GM21528 (cell line): ENCODE measurements around the gene ICAM5.

Experiments
- ATAC-seq: cut with Tn5 transposase; IDR thresholded peaks from one replicate; pipeline ENCODE4 v1.9.1; 2021; ENCODE audit warnings: mild to moderate bottlenecking, moderate library complexity; ENCODE audit not compliant: unreplicated experiment, low FRiP score

ICAM5 gene

GRCh38 chr19:10338940-10339339 is 49.2 kb downstream of the ICAM5 start:
- no peak for ATAC-seq

DNA sequence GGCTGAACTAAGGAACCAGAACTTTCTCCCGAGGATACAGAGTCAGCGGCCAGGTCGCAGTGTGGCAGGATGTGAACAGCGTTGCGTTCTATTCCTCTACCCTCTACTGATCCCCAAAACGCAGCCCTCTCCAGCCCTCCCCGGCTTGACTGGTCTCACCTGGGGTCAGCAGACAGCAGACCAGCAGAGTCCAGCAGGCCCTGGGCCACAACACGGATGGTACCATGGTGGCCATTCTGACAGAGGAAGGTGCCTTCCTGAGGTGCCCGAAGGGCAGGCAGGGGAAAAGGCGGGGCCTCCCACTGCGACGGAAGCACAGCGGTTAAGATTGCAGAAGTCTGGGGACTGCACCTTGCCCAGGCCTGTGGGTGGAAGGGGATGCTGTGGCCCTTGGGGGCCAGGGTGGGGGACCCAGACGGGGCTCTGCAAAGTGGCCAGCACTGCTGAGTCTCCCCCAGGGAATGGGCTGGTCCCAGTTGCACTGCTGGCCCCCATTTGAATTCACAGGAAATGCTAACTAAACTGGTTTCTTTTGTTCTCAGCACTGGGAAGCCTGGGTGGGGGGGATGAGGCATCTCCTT is 49.7 kb downstream of the ICAM5 start, which contains the start of gene ICAM3:
TSS of gene ICAM3 (minus strand) at position 245 of the 581 bp plus-strand sequence. CDS start at position 235, 10 bp downstream.
- no peak for ATAC-seq

DNA sequence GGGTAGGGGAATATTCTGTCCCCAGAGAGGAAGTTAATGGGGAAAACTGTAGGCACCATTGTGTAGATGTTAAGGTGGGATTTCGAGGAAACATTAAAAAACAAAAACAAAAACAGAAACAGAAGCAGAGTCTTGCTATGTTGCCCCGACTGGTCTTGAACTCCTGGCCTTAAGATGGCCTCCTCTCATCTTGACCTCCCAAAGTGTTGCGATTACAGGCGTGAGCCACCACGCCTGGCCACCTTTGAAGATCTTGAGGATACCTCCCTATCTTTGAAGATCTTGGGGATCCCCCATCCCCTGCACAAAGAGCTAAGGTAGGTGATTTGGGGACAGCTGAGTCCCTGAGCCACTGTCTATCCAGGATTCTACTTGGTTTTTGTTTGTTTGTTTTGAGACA is 50.2 kb downstream of the ICAM5 start:
- ATAC-seq, result no peak

DNA sequence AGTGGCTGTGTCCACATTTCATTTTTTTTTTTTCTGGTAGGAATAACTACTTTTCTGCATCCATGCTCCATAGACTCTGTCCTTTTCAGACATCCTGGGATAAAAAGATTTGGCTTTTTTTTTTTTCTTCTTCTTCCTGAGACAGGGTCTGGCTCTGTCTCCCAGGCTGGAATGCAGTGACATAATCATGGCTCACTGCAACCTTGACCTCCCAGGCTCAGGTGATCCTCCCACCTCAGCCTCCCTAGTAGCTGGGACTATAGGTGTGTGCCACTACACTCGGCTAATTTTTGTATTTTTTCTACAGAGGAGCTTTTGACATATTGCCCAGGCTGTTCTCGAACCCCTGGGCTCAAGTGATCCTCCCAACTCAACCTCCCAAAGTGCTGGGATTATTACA is 53.7 kb downstream of the ICAM5 start:
- ATAC-seq, result no peak

GRCh38 chr19:10344780-10345179 is 55.0 kb downstream of the ICAM5 start:
- no peak for ATAC-seq
